KOPT-K1 (cell line): ENCODE measurements around the gene NR5A2.

Source experiments
- H3K27ac ChIP-seq: fragments of 200-600 bp; sonication (generic); 2 replicates; pipeline ENCODE4 v1.5.1; 2016; ENCODE audit warnings: antibody characterized with exemption, mild to moderate bottlenecking, low read depth, low read length; ENCODE audit not compliant: poor library complexity, severe bottlenecking
- H3K36me3 ChIP-seq: fragments of 200-600 bp; sonication (generic); 2 replicates; pipeline ENCODE4 v1.5.1; 2017; ENCODE audit warnings: antibody characterized with exemption, mild to moderate bottlenecking, low read length, moderate library complexity; ENCODE audit not compliant: insufficient read depth
- H3K9me3 ChIP-seq: fragments of 200-600 bp; sonication (generic); 2 replicates; pipeline ENCODE4 v1.5.1; 2017; ENCODE audit warnings: antibody characterized with exemption, low read length, mild to moderate bottlenecking; ENCODE audit not compliant: insufficient read depth, poor library complexity, severe bottlenecking

NR5A2 gene

GRCh38 chr1:200226969-200227303 is 199.4 kb downstream of the NR5A2 start:
- Histone ChIP-seq H3K9me3 (no peaks in the 10 kb centered on the region), H3K36me3 (no peaks in the 10 kb centered on the region), H3K27ac (no peak overlapping the region)
